Central memory CD4-positive, alpha-beta T cell (primary cell): ENCODE measurements around the gene IRF2.
"Not testable (repeated sequence)": the region's sequence is repeated elsewhere in the genome, so short reads cannot be mapped to it uniquely, and the experiment has no call there.

ENCODE experiments used
- DNase-seq: peaks from one replicate; pipeline ENCODE4 v3.0.0; 2022

Gene IRF2

DNA sequence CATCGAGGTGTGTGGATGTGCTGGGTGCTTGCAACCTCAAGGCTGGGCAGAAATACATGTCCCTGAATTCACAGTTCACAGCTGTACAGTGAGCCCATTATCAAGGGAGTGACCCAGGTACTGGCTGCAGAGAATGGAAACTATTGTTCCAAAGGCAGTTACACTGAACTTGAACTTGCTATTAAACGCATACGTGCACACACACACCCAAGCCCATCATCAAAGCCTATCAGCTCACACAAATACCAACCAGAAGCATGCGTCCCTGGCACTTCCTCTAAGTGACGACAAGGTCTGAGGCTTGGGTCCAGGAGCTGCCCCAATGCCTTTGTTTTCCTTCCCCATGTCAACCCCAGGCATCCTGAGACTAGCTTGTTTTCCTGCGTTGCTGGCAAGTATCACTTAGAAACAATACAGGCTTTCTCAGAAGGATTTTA, 88.6 kb downstream of the IRF2 start:
- DNase-seq: no peak

DNA sequence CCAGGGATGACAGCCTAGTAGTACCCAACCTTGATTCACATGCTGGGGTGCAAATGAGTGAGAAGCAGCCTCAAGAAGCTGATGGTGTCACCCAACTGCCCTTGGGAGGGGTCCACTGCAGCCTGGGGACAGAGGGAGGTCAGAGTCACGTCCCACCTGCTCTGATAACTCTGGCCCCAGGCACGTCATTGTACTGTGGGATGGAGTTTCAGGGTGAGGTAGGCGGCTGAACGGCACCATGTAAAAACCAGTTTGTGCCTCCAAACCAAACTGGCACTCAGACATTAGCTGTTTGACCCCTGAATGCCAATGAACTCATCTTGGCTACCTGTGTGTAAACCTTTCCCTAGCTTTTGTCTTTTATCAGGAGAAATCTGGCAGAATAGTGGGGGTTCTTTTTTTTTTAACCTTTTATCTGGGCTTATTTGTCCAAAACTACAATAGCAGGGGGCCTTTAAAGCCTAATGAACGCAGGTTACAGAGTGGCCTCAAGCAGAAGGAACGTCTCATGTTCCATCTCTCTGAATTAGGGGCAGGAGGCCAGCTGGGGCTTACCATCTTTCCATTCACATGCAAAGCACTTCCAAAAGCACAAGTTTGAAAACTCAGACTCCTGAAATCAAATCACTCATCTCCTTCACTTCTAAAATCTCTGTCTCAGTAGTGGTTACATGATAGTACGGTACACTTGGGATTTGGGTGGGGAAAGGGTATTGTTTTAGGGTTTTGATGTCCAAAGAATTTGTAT, 89.4 kb downstream of the IRF2 start:
- DNase-seq: no peak

- no peak for DNase-seq
These were observed 90.1 kb downstream of the IRF2 start for GRCh38 chr4:184384056-184384809.

DNA sequence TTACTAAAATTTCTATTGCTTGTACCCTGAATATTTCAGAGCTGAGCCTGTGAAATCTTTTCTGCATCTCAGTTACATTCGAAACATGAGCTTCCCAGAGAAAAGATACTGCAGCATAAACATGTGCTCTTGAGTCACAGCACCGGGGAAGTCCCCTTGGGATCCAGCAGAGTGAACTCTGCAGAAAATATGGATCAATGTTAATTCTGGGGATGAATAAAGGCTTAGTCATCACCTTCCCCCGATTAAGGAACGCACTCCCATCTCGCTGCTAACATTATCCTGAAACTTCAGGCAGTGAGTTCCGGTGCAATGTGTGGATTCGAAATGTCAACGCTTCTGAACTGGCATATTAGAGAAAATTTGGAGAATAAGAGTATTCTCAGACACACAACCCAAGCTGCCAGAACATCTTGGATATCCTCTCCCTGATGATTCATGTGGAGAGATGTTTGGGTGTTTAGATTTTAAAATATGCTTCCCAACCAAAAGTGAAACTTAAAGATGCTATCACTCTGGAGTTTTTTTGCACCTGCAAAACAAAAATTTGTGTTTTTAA, 90.8 kb downstream of the IRF2 start:
- DNase-seq: no peak

GRCh38 chr4:184382189-184382846, 92.0 kb downstream of the IRF2 start:
- DNase-seq: no peak

DNA sequence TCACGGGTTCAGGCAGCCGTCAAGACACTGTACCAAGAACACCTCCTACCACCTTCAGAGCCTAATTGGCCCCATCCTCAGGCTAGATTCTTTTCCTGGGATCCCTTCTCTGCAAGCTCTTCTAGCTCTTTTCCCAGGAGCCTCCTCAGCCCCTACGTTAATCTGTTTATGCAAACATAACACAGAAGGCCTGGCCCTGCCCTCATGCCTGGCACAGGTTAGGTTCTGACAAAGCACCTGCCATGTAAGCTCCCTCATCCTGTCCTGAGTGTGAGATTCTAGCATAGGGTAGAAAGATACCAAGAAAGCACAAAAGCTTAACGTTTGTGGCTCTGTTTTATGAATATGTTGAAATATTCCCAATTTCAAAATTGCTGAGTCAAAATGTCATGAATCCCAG, 93.6 kb downstream of the IRF2 start:
- DNase-seq: no peak

- not testable (repeated sequence) for DNase-seq
These were observed 94.1 kb downstream of the IRF2 start for GRCh38 chr4:184380214-184380613.

DNA sequence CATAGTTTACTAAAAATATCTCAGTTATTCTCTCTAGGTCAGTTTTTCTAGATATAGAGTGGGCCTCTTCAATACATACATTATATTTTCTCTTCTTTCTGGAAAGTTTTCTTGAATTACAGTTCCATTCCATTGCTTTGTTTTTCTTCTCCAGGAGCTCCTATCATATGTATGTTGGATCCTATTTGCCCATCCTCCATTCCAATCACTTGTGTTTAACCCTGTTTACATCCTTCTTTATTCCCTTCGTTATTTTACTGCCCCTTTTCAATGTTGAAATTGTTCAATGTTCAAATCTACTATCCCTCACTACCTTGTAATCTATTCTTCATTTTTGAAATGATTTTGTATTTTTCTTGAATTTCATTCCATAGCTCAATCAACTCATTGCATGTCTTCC, 97.4 kb downstream of the IRF2 start:
- DNase-seq: no peak

- no peak for DNase-seq
These were observed 98.1 kb downstream of the IRF2 start for GRCh38 chr4:184376126-184376838.

- not testable (repeated sequence) for DNase-seq
These were observed 98.7 kb downstream of the IRF2 start for GRCh38 chr4:184375623-184376022.

- no peak for DNase-seq
These were observed 99.3 kb downstream of the IRF2 start for GRCh38 chr4:184375027-184375426.

DNA sequence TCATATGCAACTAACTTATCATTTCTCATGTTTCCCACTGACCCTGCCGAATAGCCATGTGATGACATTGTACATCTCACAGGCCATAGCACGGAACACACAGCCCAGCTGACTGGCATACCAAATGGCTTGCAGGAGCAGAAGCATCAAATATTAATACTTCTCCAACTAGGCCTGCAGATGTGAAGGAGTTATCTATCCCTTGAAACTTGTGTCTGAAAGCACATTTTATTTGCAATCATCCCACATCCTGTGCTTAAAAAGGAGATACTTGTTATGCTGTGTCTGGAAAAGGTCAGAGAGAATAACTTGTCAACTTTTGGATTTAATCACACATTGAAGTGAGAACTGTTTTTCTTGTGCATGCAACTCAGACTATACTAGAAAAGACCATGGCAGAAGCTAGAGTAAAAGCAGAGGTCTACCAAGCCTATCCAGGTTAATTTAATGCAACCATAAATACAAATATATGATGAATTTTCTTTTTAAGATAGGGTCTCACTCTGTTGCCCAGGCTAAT, 100.4 kb downstream of the IRF2 start:
- DNase-seq: no peak

GRCh38 chr4:184371390-184371787, 103.0 kb downstream of the IRF2 start:
- DNase-seq: no peak

DNA sequence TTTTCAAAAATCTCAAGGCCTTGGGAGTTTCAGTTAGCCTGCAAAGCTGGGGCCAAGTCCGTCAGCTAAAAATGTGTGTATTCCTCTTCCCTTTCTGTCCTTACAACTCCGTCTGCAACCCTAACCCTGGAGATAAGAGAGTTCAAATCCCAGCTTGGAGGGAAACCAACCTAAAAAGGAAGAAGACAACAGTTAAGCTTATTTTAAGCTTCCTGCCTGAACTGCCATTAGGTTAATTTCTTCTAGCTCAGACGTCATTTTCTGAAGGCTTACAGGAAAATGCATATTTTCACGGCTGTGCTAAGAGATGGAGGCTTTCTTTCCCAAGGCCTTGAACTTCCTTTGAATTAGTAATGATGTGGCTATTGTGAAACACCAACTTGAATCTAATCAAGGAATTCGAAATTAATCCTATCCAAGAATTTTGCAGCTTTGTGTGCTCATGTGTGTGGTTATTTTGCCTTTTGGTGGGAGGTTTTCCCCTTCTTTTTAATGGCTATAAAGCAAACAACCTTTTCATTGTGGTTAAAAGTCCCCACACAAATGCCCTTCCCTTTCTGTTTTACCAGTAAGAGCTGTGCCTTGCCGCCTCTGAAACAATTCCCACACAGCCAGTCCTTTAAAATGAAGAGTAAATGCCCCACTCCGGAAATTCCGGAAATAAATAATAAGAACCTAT, 103.5 kb downstream of the IRF2 start:
- DNase-seq: no peak

DNA sequence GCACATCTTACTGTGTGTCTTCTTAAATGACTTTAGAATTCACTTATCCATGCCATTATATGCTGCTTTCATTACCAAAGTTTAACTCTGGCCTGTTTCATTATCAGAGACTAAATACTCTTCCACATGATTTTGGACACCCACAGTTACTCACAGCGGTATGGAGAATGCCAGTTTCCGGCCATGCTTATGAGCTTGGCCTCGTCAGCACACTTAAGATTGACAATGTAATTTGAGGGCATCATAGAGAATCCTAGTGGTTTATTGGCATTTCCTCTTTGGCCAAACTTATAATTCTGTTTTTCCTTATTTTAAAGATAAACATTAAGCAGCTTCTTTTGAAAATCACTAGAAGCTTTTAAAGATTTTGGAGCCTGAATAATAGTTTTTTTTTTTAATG, 104.5 kb downstream of the IRF2 start:
- DNase-seq: no peak

- DNase-seq: no peak
These were observed 105.6 kb downstream of the IRF2 start for GRCh38 chr4:184368731-184369130.

DNA sequence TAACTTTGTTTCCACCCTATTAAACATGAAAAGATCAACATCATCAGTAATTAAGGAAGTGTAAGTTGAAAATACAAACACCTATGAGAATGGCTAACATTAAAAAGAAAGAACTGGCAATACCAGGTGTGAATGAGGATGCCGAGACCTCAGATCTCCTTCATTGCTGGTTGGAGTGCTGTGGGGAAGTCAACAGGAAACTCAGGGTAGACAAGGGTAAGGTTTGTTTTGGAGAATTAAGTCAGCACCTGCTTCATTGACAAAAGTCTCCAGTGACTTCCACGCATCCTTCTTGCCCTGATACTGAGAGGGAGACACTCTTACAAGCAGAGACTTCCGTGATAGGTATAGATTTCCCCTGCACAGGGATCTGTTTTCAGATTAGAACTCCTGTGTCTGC, 106.1 kb downstream of the IRF2 start:
- no peak for DNase-seq

DNA sequence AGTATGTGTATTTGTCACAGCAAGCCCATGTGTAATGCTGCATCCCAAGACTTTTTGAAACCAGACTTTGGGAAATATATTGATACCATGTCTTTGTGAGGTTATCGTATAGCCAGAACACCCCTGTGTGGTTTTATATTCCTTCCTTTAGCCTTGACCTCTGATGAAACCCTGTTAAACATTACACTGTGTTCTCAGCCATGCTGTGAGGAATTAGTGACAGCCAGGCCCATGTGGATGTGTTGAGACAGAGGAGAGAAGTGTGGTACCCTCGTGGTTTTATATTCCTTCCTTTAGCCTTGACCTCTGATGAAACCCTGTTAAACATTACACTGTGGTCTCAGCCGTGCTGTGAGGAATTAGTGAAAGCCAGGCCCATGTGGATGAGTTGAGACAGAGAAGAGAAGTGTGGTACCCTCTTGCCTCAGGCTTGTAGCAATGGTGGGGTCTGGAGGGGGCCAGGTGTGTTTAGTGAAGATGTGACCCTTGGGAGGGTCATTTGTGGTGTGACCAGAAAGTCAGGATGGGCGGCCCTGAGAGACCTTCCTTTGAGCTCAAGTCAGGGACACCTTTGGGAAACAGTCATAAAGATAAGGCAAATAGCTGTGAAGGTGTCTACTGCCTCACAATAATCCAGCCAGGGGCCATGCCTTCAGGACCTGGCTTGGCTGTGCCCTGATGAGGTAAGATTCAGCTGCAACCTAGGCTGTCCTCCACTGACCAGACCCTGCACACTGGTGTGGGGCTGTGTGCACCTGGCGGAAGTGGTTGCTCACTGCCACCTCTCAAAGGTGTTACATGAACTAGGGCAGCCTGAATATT, 110.0 kb downstream of the IRF2 start:
- DNase-seq: no peak

GRCh38 chr4:184363258-184363657, 111.1 kb downstream of the IRF2 start:
- DNase-seq: no peak

- DNase-seq: no peak
These were observed 112.0 kb downstream of the IRF2 start for GRCh38 chr4:184362396-184362795.

- no peak for DNase-seq
These were observed 112.9 kb downstream of the IRF2 start for GRCh38 chr4:184361443-184361842.
